HG03457 (cell line): ENCODE results near the gene TPTE2.
"Not testable (repeated sequence)": the region's sequence is repeated elsewhere in the genome, so short reads cannot be mapped to it uniquely, and the experiment has no call there.

Experiments used
- ATAC-seq: cut with Tn5 transposase; IDR thresholded peaks from one replicate; pipeline ENCODE4 v1.9.1; 2021; ENCODE audit warnings: moderate number of reproducible peaks; ENCODE audit not compliant: unreplicated experiment

The TPTE2 gene

DNA sequence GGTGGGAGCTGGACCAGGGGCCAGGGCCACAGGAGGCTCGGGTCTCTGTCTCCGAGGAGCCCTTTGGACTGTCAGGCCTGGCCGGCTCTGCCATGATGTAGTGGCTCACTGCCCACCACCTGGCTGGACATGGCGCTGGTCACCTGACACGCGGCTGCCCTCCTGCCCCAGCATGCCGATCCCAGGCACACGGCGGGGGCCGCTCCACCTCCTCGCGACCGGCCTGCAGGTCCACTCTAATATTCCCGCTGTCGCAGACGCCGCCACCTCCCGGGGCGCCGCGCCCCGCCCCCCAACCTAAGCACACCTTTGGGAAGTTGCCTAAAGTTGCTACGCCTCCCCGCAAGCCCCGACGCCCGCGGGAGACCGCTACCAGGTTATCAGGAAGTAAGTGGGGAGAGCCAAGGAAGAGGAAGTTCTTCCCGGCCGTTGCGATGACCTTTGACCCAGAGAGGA is at the start of gene TPTE2:
Gene TPTE2, minus strand, starts transcription at position 406 of the 456 bp plus-strand sequence. CDS start 58,298 bp downstream, outside the sequence.
- not testable (repeated sequence) for ATAC-seq

GRCh38 chr13:19607523-19608078 is 46.3 kb upstream of the TPTE2 start:
- no peak for ATAC-seq

DNA sequence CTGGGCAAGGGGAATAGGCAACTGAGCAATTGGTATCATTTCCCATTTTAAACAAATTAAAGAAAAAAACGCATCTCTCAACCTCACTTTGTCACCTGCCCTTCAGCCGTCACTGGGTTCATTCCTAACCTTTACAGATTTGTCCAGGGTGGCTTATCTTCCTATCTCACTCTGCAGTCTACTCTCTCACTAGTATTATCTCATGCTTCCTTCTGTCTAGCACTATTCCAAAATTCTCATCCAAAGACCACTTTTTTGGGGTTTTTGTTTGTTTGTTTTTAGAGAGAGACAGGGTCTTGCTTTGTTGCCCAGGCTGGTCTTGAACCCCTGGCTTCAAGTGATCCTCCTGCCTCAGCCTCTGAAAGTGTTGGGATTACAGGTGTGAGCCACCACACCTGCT is 45.4 kb upstream of the TPTE2 start:
- ATAC-seq: no peak

GRCh38 chr13:19606152-19606551 is 44.8 kb upstream of the TPTE2 start:
- no peak for ATAC-seq

DNA sequence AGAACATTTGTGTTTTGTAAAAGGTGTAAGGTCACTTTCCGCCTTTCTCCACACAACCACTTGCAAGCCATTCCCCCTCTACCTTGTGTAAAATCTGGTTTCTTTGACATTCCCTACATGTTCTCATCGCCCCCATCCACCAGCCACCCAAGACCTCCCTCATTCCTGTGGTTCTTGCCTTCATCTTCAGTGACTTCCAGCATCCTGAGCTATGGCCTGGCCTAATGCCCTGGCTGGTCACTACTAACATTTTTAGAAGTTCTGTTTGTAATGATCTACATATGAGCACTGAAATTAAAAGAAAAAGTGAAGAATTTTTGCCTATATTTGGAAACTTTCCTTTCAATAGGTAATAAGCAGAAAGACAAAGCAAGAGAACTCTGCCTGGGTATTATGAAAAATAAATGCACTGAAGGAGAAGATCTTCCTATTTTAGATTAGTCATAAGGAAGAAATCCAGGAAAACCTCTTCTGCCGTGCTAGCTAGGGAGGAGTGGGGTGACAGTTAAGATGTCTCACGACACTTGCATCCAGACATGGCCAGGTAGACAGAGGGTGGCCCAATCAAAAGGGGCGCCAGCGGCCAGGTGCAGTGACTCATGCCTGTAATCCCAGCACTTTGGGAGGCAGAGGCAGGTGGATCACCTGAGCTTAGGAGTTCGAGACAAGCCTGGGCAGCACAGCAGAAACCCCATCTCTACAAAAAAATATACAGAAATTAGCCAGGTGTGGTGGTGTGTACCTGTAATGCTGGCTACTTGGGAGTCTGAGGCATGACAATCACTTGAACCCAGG is 44.0 kb upstream of the TPTE2 start:
- no peak for ATAC-seq

DNA sequence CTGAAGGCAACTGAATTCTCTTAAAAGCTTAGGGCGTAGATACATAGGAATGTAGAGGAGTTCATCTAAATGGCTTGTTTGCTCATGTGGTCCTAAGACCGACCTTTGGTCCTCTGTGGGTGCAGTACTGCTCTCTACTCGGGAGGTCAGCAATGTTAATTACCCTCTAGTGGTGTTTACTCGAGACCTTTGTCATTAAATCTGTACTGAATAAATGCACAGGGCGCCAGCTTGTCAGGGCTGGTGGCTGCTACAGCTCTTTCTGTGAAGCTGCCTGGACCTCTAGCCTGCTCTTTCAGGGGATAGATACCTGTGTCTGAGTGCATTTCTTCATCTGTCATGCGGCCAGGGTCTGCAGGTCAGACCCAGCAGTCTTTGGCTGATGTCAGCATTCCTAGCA is 43.0 kb upstream of the TPTE2 start:
- ATAC-seq: no peak

DNA sequence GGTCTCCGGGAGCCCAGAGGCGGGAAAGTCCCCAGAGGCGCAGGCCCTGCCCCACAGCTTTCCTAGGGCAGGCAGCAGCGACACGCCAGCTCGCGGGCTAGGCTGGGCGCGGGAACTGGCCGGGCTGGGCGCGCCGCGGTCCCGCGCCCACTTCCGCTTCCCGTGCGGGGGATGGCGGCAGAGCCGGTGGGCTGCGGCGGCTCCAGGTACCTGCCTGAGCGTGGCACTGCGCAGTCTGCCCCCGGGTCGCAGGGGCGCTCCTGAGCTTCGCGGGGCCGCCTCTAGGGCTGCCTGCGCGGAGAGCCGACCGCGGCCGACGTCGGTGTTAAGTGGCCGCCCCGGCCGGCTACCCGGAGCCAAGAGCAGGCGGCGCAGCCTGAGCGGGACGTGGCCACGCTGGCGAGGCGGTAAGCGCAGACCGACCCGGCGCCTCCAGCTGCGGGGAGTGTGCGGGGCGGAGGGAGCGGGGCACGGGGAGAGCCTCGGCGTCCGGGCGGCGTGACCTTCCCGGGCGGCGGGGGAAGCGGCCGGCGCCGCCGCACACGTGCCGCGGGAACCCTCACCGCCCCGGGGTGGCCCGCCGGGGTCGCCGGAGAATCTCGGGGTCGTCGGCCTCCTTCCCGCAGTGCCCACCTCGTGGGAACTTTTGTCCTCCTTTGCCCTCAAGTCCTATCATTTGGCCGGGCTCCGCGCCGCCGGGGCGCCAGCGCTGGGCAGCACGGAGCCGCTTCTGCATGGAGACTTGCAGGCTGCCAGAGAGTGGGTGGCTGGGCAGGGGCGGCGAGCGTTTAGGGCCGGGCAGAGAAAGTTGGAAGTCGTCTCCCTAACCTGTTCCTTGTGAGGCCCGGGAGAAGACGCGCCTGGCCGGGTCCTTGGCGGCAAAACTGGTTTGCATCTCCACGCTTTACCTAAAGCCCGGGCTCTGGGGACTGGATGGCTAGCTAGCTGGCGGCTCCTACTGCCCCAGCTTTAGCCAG is 40.7 kb upstream of the TPTE2 start:
- peak; percentile 84 for ATAC-seq

DNA sequence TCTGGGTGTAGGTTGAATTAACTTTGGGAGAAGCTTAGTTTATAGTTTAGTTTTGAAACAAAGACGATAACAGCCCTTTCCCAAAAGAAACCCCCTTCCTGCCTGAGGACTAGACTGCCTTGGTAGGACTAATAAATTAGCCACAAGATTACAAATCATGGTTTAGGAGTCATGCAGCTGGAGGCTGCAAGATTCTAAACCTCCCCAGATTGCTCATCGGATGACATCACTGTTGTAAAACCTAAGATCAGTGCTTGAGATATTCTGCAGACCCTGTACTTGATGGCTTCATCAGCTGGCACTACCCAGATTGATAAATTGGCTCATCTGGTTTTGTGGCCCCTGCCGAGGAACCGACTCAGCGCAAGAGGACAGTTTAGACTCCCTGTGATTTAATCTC is 36.2 kb upstream of the TPTE2 start:
- ATAC-seq: no peak

GRCh38 chr13:19596960-19597361 is 35.6 kb upstream of the TPTE2 start:
- no peak for ATAC-seq

DNA sequence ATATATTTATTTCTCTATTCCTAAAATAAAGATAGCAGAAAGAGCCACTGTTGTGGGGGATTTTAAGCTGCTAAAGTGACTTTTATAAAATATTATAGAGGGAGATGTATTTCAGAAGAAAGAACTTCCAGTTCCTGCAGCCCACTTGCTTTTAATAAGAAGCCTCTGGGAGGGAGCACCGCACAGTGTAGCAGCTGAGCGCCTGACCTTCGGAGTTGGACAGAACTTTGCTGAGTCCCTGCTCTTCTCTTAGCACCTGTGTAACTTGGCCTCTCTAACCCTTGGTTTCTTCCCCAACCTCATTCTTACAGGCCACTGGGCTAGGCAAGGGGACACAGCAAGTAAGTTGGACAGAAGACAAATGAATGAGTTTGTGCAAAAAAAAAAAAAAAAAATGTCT is 34.8 kb upstream of the TPTE2 start:
- no peak for ATAC-seq

DNA sequence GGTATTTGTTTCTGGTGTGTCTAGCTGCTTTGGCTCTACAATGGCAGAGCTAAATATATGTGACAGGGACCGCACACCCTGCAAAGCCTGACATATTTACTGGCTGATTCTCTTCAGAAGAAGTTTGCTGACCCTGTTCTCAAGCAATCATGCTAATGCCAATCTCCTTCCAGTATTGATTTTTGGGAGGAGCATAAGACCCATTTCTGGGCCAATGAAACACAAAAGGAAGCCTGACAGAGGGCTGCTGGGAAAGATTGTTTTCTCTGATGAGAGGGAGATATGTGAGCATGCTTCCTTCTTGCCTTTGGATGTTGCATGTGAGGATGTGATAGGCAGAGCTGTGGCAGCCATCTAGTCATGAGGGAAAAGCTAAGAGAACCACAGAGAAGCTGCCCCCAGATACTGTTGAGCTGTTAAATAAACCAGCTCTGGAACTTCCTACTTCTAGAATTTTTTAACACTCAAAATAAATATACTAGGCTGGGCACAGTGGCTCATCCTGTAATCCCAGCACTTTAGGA is 31.4 kb upstream of the TPTE2 start:
- no peak for ATAC-seq

GRCh38 chr13:19591864-19592263 is 30.5 kb upstream of the TPTE2 start:
- ATAC-seq: no peak

DNA sequence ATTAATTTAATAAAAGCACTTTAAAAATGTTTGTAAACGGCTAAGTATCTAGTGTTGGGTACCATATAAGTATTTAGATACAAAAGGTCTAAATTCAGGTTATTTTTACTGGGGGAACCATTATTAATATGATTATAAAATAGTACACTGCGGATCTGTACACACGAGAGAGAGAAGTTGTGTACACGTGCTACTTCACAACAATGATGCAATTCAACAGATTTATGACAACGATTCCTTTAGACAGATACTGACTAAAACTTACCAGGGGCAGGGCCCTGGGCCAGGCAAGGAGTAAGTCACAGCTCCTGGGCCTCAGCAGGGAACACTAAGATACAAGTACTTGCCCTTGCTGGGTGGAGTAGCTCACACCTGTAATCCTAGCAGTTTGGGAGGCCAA is 29.1 kb upstream of the TPTE2 start:
- ATAC-seq: no peak

GRCh38 chr13:19589312-19589711 is 28.0 kb upstream of the TPTE2 start:
- ATAC-seq: no peak

DNA sequence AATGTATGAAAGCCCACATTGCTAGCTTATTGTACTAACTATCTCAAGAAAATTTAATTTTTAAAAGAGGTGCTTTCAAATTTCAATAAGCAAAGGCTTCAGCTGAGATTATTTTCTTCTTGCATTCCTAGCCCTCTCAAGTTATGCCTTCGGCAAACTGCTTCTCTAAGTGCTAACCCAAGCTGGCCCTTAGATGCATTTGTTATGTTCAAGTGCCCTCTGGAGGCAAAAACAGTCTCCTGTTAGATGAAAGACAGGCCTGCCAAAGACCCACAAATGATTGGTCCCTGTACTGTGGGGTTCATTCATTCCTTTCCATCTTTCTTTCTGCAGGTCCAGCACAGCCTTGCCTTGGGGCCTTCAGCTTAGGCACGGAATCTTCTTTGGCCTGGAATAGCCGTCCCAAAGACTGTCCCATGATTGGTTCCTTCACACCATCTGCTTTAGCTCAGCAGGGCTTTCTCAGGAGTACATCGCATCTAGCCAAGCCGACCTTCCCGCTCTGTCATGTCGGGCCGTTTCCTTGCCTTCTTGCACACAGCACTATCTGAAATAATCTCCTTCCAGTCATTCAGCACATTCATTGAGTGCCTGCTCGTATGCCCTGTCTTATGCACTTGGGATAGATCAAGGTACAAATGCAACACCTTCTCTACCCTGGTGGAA is 26.4 kb upstream of the TPTE2 start:
- ATAC-seq: peak; percentile 73

DNA sequence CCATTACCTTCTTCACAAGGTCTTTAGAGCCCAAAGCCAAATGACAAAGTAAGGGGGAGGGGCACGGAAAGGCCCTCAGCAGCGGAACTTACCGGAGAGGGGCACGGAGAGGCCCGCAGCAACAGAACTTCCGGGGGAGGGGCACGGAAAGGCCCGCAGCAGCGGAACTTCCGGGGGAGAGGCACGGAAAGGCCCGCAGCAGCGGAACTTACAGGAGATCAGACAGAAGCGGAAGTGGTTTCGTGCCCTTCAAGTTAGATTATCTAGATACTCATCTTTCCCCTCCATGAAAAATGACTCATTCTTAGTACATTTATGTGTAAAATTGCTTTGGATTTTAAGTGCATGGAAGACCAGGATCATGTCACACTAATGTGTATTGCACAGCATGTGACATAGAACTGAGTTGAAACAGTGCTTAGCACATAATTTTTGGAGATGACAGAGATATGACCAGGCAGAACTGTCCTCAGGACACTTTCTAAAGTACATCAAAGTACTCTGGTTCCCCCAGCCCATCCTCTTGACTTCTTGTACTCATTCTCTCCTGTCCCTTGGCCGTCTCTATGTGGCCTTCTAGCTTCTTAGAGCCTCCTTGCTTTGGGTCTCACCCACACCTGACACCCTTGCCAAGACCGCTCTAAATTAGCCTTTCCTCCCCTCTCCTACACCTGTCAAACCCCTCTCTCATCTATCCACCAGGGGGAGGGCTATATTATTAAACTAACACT is 25.7 kb upstream of the TPTE2 start:
- peak; percentile 74 for ATAC-seq

- ATAC-seq: peak; percentile 48
Measured at GRCh38 chr13:19581675-19582074, 20.3 kb upstream of the TPTE2 start.

DNA sequence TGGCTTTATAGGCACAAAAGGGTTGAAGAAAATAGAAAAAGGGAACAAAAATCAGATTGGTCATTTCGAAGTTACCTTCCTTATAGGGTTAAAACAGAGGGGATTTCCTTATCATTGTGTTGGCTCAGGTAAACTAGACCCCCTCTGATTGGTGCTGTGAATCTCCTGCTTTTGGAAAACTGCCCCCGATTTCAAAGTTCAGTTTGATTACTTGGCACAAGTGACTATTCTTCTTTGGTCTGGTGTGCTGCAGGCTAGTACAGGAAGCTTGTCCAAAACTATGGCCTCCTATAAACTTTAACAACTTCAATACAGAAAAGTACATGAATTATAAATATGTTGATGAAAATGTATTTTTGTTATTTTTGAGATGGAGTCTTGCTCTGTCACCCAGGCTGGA is 13.9 kb upstream of the TPTE2 start:
- no peak for ATAC-seq

DNA sequence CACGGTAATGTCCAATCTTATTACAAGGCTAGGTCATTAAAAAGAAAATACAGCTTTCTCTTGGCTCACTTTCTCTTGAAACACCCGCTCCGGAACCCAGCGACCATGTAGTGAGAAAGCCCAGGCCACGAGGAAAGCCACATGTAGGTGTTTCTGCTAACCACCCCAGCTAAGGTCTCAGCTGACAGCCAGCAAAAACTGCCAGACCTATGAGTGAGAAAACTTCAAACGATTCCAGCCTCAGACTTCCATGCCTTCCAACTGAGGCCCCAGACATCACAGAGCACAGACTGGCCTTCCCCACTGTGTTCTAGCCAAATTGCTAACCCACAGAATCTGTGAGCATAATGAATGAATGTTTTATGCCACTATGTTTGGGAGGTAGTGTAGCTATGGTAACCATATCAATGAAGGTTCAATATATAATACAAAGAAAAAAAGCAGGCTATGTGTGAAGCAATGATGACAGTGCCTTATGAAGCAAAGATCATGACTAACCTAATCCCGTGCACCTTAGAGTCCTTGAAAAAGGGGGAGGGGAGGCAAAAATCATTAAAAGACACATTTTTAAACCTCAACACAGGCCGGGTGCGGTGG is 11.9 kb upstream of the TPTE2 start:
- no peak for ATAC-seq

DNA sequence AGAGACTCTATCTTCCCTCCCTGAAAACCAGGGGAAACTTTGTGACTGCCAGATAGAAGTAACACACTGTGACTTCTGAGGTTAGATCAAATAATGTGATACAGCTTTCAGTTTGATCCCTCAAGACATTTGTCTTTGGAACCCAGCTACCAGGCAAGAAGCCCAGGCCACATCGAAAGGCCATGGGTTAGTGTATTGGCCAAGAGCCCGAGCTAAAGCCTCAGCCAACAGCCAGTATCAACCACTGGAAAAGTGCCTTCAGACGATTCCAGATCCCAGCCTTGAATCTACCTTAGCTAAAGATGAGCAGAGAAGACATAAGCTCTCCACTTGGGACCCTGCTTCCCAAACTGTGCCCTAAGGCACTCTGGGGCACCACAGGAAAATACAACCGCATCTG is 10.9 kb upstream of the TPTE2 start:
- ATAC-seq: no peak
